ENCODE data around the gene ADGRA3.

The ADGRA3 gene

DNA sequence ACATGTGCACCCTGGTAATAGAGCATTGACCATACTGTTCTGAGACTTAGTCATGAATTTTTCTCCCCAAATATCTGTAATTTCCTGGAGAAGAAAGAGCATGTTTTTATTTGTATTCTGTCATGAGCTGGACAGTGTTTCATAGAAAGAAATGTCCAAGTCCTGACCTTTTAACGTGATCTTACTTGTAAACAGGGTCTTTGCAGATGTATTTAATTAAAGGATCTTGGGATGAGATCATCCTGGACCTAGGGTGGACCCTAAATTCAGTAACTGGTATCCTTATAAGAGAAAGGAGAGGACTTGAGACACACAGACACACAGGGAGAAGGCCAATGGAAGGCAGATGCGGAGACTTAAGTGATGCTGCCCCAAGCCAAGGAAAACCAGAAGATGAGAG is 3.6 kb downstream of the ADGRA3 start:
- TF ChIP-seq, protein P1, sequence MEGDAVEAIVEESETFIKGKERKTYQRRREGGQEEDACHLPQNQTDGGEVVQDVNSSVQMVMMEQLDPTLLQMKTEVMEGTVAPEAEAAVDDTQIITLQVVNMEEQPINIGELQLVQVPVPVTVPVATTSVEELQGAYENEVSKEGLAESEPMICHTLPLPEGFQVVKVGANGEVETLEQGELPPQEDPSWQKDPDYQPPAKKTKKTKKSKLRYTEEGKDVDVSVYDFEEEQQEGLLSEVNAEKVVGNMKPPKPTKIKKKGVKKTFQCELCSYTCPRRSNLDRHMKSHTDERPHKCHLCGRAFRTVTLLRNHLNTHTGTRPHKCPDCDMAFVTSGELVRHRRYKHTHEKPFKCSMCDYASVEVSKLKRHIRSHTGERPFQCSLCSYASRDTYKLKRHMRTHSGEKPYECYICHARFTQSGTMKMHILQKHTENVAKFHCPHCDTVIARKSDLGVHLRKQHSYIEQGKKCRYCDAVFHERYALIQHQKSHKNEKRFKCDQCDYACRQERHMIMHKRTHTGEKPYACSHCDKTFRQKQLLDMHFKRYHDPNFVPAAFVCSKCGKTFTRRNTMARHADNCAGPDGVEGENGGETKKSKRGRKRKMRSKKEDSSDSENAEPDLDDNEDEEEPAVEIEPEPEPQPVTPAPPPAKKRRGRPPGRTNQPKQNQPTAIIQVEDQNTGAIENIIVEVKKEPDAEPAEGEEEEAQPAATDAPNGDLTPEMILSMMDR (IDR thresholded peaks at IDR 0.05; ENCODE audit: insufficient read depth, low read depth, low read length, missing control alignments) = no peak
- no peak for DNase-seq (ENCODE audit: low read depth)
- no peak overlapping the region for H3K4me3 ChIP-seq (ENCODE audit: low read depth, low read length)

DNA sequence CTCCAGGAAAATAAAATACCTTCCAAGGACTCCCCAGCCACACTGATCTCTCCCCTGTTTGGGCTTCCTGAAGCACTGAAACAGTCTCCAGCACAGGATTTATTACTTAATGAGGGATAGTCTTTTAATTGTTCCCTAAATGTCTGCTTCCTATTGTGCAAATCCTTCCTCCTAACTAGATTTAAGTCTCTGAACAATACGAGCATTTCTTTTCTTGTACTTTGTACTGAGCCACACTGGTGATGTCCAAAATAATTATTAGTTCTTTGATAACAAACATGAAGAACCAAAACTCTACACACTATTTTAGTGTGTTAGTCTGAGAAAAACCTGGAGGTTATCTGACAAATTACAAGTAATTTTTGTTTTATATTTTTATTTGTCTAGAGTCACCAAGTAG is 5.1 kb downstream of the ADGRA3 start:
- no peak overlapping the region for H3K4me3 ChIP-seq (ENCODE audit: low read depth, low read length)
- TF ChIP-seq, protein P1 (IDR thresholded peaks at IDR 0.05; ENCODE audit: insufficient read depth, low read depth, low read length, missing control alignments) = no peak
- no peak for DNase-seq (ENCODE audit: low read depth)

GRCh38 chr4:22508376-22508775 is 7.5 kb downstream of the ADGRA3 start:
- no peak overlapping the region for H3K4me3 ChIP-seq (ENCODE audit: low read depth, low read length)
- TF ChIP-seq, protein P1 (IDR thresholded peaks at IDR 0.05; ENCODE audit: insufficient read depth, low read depth, low read length, missing control alignments) = no peak
- no peak for DNase-seq (ENCODE audit: low read depth)

DNA sequence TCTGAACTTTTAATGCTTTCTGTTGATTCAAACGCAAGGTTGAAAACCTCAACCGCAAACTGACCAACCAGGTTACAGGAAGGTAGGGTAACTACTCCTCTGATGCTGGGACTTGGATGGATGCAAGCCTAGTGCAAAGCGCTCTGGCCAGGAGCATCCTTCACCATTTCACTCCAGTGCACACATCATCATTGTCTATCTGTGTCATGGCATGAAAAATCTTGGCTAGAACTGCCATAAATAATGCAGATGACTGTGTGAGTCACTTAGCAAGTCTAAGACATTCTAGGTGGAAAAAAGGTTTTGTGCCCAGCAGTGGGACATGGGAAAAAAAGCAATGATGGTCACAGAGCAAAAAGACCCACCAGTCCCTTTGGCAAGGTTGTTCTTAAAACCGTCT is 10.9 kb downstream of the ADGRA3 start:
- H3K4me3 ChIP-seq (ENCODE audit: low read depth, low read length) = no peak overlapping the region
- TF ChIP-seq, protein P1 (IDR thresholded peaks at IDR 0.05; ENCODE audit: insufficient read depth, low read depth, low read length, missing control alignments) = no peak
- no peak for DNase-seq (ENCODE audit: low read depth)

DNA sequence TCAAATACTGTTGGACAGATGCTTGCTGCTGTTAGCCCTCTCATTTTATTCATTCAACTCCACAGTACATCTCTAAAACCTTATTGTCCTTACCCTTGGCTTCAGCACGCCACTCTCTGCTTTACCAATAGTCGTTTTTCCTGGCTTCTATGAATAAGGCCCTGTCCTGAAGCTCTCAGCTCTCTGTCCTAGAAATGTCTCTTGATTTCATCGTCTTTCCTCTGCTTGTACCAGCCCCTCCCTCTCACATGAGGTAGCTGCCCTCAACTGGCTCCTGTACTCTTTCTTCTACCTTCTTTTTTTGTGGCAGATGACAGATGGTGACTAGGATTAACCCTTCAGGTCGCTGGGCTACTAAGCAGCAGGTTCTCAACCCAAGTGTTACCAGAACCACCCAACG is 11.4 kb downstream of the ADGRA3 start:
- DNase-seq (ENCODE audit: low read depth) = no peak
- TF ChIP-seq, protein P1 (IDR thresholded peaks at IDR 0.05; ENCODE audit: insufficient read depth, low read depth, low read length, missing control alignments) = no peak
- H3K4me3 ChIP-seq (ENCODE audit: low read depth, low read length) = no peak overlapping the region

GRCh38 chr4:22502895-22503814 is 12.7 kb downstream of the ADGRA3 start:
- DNase-seq (ENCODE audit: low read depth) = no peak
- TF ChIP-seq, protein P1 (IDR thresholded peaks at IDR 0.05; ENCODE audit: insufficient read depth, low read depth, low read length, missing control alignments) = no peak

GRCh38 chr4:22501715-22502095 is 14.2 kb downstream of the ADGRA3 start:
- TF ChIP-seq, protein P1 (IDR thresholded peaks at IDR 0.05; ENCODE audit: insufficient read depth, low read depth, low read length, missing control alignments) = no peak
- no peak overlapping the region for H3K4me3 ChIP-seq (ENCODE audit: low read depth, low read length)
- DNase-seq (ENCODE audit: low read depth) = no peak

More at GRCh38 chr4:22502895-22503814, 12.7 kb downstream of the ADGRA3 start:
- H3K4me3 ChIP-seq (ENCODE audit: low read depth, low read length) = no peak overlapping the region
